ENCODE data around the gene GIMAP1. TPM values are rescaled to one million over a fixed set of nuclear protein-coding genes. Genes with fewer than 3 reads are reported as not detected.

The GIMAP1 gene
- total and polyA plus RNA-seq, 9 donors, result 2.5 to 3.4 (median 3.0) TPM

GRCh38 chr7:150734254-150734653 lies 17.8 kb downstream of the GIMAP1 start:
- Histone ChIP-seq H3K9me3 (replicated peaks; ENCODE audit: control insufficient read depth, low read depth, low read length) (no peaks in the 10 kb centered on the region), H3K4me3 (ENCODE audit: low read length) (no peak overlapping the region)
- WGBS (ENCODE audit: insufficient coverage), result 81% methylated on average over 3 of the region's 3 CpGs

DNA sequence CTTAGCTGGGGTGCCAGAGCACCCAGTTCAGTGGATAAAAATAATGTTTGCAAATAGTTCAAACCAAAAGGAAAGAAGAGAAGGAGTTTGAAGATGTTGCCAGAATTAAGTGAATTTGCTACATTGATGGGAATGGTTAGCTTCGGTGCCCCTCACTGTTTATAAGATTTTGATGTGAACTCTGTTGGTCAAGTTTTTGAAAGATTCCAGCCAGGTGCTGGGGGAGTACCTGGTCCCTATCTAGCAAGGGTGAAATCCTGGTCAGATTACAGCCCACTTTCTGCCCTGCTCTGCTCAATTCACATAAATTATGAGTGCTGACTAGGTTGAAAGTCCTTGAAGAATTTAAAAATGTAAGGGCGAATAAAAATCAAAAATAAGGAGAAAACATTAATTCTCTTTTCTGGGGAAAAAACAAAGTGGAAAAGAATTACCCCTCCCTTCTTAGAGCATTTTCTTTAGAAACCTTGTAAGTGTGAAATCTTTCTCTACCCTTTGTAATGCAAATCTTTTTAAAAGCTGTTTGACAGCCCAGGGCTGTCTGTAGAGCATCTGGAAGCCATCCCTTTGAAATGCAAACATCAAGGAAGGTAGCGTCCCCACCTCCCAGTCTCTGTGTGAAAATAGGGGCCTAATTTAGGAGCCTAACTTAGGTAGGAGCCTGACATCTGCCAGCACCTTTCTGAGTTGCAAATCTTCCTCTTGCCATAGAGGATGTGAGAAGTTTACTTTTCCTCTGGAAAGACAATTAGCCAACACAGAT lies 19.4 kb downstream of the GIMAP1 start:
- WGBS (ENCODE audit: insufficient coverage), result 56% methylated on average over 2 of the region's 3 CpGs
- H3K4me1 ChIP-seq (ENCODE audit: control insufficient read depth, insufficient read depth, low read length), result peaks cover 3% of the 10 kb centered on the region
- no peaks in the 10 kb centered on the region for H3K9me3 ChIP-seq (replicated peaks; ENCODE audit: control insufficient read depth, low read depth, low read length)
- H3K27me3 ChIP-seq (ENCODE audit: control insufficient read depth, insufficient read depth, low read length), result peaks cover 11% of the 10 kb centered on the region
- no peak overlapping the region for H3K4me3 ChIP-seq (ENCODE audit: low read length)
- H3K27ac ChIP-seq (ENCODE audit: low read length), result no peak overlapping the region
- no peaks in the 10 kb centered on the region for H3K36me3 ChIP-seq (ENCODE audit: control insufficient read depth, insufficient read depth, low read length)
- no peak for DNase-seq

More at GRCh38 chr7:150734254-150734653, 17.8 kb downstream of the GIMAP1 start:
- Histone ChIP-seq H3K36me3 (ENCODE audit: control insufficient read depth, insufficient read depth, low read length) (no peaks in the 10 kb centered on the region), H3K27ac (ENCODE audit: low read length) (no peak overlapping the region), H3K4me1 (ENCODE audit: control insufficient read depth, insufficient read depth, low read length) (peaks cover 3% of the 10 kb centered on the region), H3K27me3 (ENCODE audit: control insufficient read depth, insufficient read depth, low read length) (peaks cover 11% of the 10 kb centered on the region)
- peak; percentile 20 for DNase-seq

DNA sequence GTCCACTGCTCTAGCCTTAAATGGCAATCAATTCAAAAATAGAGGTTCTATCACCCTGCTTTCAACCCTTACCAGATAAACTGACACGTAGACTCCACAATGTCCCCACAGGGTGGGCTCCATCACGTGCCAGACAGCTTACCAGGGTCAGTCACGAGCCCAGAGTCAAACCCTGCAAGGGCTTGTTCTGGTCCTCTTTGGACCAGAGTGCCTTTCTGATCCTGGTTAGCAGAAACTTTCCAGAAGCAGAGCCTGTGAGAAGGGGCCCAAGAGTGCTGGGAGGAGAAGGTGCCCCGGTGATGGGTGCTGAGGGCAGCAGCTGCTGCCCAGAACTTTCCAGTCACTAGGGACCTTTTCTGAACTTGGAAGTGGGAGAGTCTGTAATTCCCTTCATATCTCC lies 20.5 kb downstream of the GIMAP1 start:
- H3K36me3 ChIP-seq (ENCODE audit: control insufficient read depth, insufficient read depth, low read length), result no peaks in the 10 kb centered on the region
- H3K9me3 ChIP-seq (replicated peaks; ENCODE audit: control insufficient read depth, low read depth, low read length), result no peaks in the 10 kb centered on the region
- DNase-seq, result no peak
- WGBS (ENCODE audit: insufficient coverage), result 44% methylated on average over 3 of the region's 4 CpGs
- peaks cover 11% of the 10 kb centered on the region for H3K27me3 ChIP-seq (ENCODE audit: control insufficient read depth, insufficient read depth, low read length)
- H3K4me3 ChIP-seq (ENCODE audit: low read length), result no peak overlapping the region
- H3K4me1 ChIP-seq (ENCODE audit: control insufficient read depth, insufficient read depth, low read length), result peaks cover 3% of the 10 kb centered on the region
- H3K27ac ChIP-seq (ENCODE audit: low read length), result peak overlapping the region; percentile 44

DNA sequence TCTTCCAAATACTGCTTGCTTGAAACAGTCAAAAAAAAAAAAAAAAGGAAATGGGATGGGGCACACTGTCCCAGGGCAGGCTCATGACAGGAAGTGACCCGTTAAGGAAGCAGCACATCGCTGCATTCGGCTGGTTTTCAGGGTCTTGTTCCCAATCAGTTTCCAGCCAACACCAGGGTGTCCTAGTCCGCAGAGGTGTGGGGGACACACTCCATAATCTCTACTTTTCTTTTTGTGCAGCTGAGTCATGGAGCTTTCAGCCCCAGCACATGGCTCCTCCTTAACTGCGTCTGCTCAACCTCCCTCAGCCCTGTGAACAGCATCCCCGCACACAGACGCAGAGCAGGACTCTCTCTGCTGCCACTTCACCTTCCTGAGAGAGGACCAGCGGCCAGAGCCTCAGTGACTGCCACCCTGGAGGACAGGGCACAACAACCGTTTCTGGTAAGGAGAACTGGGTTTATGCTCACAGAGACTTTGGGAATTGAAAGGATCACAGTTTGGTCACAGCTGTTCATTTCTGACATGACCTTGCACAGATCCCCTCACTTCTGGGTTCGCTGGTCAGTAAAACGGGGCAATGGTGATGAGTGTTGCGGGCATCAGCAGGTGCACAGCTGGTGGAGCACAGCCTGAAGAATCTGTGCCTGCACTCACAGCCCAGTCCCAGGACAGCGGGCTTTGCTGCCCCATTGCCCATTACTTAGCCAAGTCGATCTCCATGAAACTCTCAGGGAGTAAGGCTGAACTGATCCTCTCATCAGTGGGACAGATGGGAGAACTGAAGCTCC lies 21.0 kb downstream of the GIMAP1 start, which contains the start of gene GIMAP5:
Gene GIMAP5, plus strand, starts transcription at position 154 of the 791 bp plus-strand sequence. CDS start 3,467 bp downstream, outside the sequence.
- DNase-seq, result peak; percentile 51
- H3K27ac ChIP-seq (ENCODE audit: low read length), result peak within 1 kb of the TSS; percentile 74
- H3K4me3 ChIP-seq (ENCODE audit: low read length), result peak within 1 kb of the TSS; percentile 49
- H3K27me3 ChIP-seq (ENCODE audit: control insufficient read depth, insufficient read depth, low read length), result peaks cover 11% of the 10 kb centered on the region
- peaks cover 3% of the 10 kb centered on the region for H3K36me3 ChIP-seq (ENCODE audit: control insufficient read depth, insufficient read depth, low read length)
- 39% methylated on average over 8 of the region's 14 CpGs for WGBS (ENCODE audit: insufficient coverage)
- H3K9me3 ChIP-seq (replicated peaks; ENCODE audit: control insufficient read depth, low read depth, low read length), result no peaks in the 10 kb centered on the region
- peaks cover 3% of the 10 kb centered on the region for H3K4me1 ChIP-seq (ENCODE audit: control insufficient read depth, insufficient read depth, low read length)

DNA sequence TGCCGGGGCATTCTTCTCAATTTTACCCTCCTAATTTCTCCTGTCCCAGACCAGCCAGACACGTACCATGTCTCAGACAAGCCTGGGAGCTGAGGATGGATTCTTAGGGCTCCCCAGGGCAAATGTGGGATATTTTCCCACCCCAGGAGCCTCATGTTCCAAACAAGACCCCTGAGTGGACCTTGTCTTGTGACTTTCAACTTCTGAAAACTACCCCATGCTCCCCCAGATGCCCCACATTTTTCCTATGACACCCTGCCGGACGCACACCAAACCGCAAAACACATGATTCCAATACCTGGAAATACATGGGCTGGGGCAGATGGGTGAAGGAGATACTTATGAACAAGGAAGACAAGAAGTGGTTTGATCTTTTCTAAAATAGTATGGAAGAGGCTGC lies 21.7 kb downstream of the GIMAP1 start:
- no CpG with 5 or more reads among the region's 5 CpGs for WGBS (ENCODE audit: insufficient coverage)
- peak overlapping the region; percentile 74 for H3K27ac ChIP-seq (ENCODE audit: low read length)
- peaks cover 3% of the 10 kb centered on the region for H3K4me1 ChIP-seq (ENCODE audit: control insufficient read depth, insufficient read depth, low read length)
- H3K36me3 ChIP-seq (ENCODE audit: control insufficient read depth, insufficient read depth, low read length), result peaks cover 5% of the 10 kb centered on the region
- DNase-seq, result no peak
- peaks cover 11% of the 10 kb centered on the region for H3K27me3 ChIP-seq (ENCODE audit: control insufficient read depth, insufficient read depth, low read length)
- no peaks in the 10 kb centered on the region for H3K9me3 ChIP-seq (replicated peaks; ENCODE audit: control insufficient read depth, low read depth, low read length)
- peak overlapping the region; percentile 49 for H3K4me3 ChIP-seq (ENCODE audit: low read length)

- no peak for DNase-seq
- H3K36me3 ChIP-seq (ENCODE audit: control insufficient read depth, insufficient read depth, low read length), result peaks cover 5% of the 10 kb centered on the region
- no peaks in the 10 kb centered on the region for H3K9me3 ChIP-seq (replicated peaks; ENCODE audit: control insufficient read depth, low read depth, low read length)
- peak overlapping the region; percentile 49 for H3K4me3 ChIP-seq (ENCODE audit: low read length)
- 85% methylated on average over 4 of the region's 5 CpGs for WGBS (ENCODE audit: insufficient coverage)
- peaks cover 3% of the 10 kb centered on the region for H3K4me1 ChIP-seq (ENCODE audit: control insufficient read depth, insufficient read depth, low read length)
- peak overlapping the region; percentile 74 for H3K27ac ChIP-seq (ENCODE audit: low read length)
- peaks cover 11% of the 10 kb centered on the region for H3K27me3 ChIP-seq (ENCODE audit: control insufficient read depth, insufficient read depth, low read length)
These were observed 22.2 kb downstream of the GIMAP1 start for GRCh38 chr7:150738591-150739001.

- Histone ChIP-seq H3K36me3 (ENCODE audit: control insufficient read depth, insufficient read depth, low read length) (peaks cover 5% of the 10 kb centered on the region), H3K4me3 (ENCODE audit: low read length) (peak overlapping the region; percentile 49), H3K27ac (ENCODE audit: low read length) (no peak overlapping the region), H3K27me3 (ENCODE audit: control insufficient read depth, insufficient read depth, low read length) (peaks cover 11% of the 10 kb centered on the region), H3K4me1 (ENCODE audit: control insufficient read depth, insufficient read depth, low read length) (peaks cover 3% of the 10 kb centered on the region), H3K9me3 (replicated peaks; ENCODE audit: control insufficient read depth, low read depth, low read length) (no peaks in the 10 kb centered on the region)
- peak; percentile 16 for DNase-seq
These were observed 22.6 kb downstream of the GIMAP1 start for GRCh38 chr7:150739033-150739432.

GRCh38 chr7:150740053-150740452 lies 23.6 kb downstream of the GIMAP1 start:
- H3K36me3 ChIP-seq (ENCODE audit: control insufficient read depth, insufficient read depth, low read length), result peaks cover 5% of the 10 kb centered on the region
- 78% methylated on average over 9 of the region's 10 CpGs for WGBS (ENCODE audit: insufficient coverage)
- peak; percentile 48 for DNase-seq
- peaks cover 9% of the 10 kb centered on the region for H3K27me3 ChIP-seq (ENCODE audit: control insufficient read depth, insufficient read depth, low read length)
- peaks cover 5% of the 10 kb centered on the region for H3K4me1 ChIP-seq (ENCODE audit: control insufficient read depth, insufficient read depth, low read length)
- peak overlapping the region; percentile 17 for H3K4me3 ChIP-seq (ENCODE audit: low read length)
- no peak overlapping the region for H3K27ac ChIP-seq (ENCODE audit: low read length)
- no peaks in the 10 kb centered on the region for H3K9me3 ChIP-seq (replicated peaks; ENCODE audit: control insufficient read depth, low read depth, low read length)

DNA sequence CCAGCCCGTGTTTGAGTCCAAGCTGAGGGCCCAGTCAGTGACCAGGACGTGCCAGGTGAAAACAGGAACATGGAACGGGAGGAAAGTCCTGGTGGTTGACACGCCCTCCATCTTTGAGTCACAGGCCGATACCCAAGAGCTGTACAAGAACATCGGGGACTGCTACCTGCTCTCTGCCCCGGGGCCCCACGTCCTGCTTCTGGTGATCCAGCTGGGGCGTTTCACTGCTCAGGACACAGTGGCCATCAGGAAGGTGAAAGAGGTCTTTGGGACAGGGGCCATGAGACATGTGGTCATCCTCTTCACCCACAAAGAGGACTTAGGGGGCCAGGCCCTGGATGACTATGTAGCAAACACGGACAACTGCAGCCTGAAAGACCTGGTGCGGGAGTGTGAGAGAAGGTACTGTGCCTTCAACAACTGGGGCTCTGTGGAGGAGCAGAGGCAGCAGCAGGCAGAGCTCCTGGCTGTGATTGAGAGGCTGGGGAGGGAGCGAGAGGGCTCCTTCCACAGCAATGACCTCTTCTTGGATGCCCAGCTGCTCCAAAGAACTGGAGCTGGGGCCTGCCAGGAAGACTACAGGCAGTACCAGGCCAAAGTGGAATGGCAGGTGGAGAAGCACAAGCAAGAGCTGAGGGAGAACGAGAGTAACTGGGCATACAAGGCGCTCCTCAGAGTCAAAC lies 26.0 kb downstream of the GIMAP1 start:
- 87% methylated on average over 9 of the region's 14 CpGs for WGBS (ENCODE audit: insufficient coverage)
- peaks cover 5% of the 10 kb centered on the region for H3K36me3 ChIP-seq (ENCODE audit: control insufficient read depth, insufficient read depth, low read length)
- peaks cover 7% of the 10 kb centered on the region for H3K27me3 ChIP-seq (ENCODE audit: control insufficient read depth, insufficient read depth, low read length)
- peaks cover 9% of the 10 kb centered on the region for H3K4me1 ChIP-seq (ENCODE audit: control insufficient read depth, insufficient read depth, low read length)
- H3K27ac ChIP-seq (ENCODE audit: low read length), result no peak overlapping the region
- no peak for DNase-seq
- no peak overlapping the region for H3K4me3 ChIP-seq (ENCODE audit: low read length)
- H3K9me3 ChIP-seq (replicated peaks; ENCODE audit: control insufficient read depth, low read depth, low read length), result no peaks in the 10 kb centered on the region

Data from muscle of leg (tissue), 11 donors.